GM18861 (cell line): ENCODE measurements around the gene CARD14.
"Not testable (repeated sequence)": the region's sequence is repeated elsewhere in the genome, so short reads cannot be mapped to it uniquely, and the experiment has no call there.

Source experiments
- ATAC-seq: cut with Tn5 transposase; IDR thresholded peaks from one replicate; pipeline ENCODE4 v1.9.1; 2021; ENCODE audit not compliant: unreplicated experiment

The CARD14 gene

DNA sequence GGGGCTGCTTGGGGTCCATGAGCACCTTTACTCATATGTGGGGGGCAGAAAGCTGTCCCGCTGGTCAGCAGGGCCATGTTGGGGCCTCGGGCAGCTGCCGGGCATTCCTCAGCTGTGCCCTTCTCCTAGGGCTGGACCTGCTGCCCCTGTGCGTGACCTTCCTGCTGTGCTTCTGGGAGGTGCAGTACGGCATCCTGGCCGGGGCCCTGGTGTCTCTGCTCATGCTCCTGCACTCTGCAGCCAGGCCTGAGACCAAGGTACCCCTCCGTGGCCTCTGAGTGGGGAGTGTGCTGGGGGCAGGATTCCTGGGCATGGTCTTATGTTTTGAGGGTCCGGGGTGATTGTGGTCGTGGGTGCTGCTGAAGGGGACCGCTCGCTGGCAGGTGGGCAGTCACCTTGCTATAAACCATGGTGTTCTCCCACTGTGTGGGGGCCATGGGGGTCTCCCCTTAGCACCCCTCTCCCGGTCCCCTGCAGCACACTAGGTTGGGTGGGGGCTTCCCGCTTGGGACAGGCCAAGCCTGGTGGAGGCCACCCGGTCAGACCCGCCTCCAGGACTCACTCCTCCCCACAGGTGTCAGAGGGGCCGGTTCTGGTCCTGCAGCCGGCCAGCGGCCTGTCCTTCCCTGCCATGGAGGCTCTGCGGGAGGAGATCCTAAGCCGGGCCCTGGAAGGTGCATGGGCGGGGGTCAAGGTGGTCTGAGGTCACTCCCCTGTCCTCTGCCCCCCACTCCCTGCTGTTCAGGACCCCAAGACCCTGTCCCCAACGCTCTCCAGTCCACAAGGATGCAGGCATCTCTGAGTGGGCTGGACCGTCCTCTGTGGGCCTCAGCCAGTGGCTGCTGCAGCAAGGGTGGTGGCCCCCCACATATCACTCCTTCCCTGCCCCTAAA lies 78.4 kb downstream of the CARD14 start:
- no peak for ATAC-seq

DNA sequence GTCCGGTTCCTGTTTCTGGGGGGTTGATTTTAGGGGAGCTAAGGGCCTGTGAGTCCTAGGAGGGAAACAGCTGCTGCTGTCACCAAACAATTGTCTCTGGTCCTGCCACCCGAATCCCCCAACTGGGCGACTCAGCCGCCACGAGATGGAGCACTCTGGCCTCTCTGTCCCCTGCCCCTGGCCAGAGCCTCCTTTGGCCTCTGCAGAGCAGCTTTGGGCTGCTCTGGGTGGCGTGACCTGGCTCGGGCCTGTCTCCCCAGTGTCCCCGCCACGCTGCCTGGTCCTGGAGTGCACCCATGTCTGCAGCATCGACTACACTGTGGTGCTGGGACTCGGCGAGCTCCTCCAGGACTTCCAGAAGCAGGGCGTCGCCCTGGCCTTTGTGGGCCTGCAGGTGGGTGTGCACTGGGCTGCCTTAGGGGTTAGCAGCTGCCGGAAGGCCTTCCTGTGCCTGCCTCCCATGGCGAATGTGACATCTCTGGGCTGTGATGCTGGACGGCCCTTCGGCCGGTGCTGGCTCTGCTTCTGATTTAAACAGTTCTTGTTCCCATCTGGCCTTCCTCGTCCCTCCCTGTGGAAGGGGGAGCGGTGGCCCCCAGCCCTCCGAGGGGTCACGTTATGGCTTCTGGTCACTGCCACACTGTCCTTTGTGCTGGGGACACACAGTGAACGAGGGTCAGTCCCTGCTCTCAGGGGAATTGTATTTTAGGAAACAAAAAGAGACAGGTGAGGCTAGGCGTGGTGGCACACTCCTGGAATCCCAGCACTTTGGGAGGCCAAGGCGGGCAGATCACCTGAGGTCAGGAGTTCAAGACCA lies 79.3 kb downstream of the CARD14 start:
- ATAC-seq = no peak

DNA sequence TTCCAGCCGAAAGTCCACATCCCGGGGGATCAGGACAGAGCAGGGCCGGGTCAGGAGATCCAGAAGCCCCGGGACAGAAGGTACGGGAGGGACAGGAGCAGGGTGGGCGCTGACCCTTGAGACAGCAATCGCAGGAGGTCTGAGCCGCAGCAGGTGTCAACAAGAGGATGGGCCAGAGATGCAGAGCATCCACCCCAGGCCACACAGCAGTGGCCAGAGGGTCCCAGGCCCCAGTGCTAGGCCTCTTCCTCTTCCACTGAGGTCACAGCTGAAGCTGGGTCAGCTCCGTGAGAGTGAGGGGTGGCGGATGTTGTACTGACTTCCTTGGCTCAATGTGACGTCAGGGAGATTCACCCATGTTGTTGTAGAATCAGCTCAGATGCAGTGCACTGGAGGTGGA lies 82.1 kb downstream of the CARD14 start:
- ATAC-seq = no peak

DNA sequence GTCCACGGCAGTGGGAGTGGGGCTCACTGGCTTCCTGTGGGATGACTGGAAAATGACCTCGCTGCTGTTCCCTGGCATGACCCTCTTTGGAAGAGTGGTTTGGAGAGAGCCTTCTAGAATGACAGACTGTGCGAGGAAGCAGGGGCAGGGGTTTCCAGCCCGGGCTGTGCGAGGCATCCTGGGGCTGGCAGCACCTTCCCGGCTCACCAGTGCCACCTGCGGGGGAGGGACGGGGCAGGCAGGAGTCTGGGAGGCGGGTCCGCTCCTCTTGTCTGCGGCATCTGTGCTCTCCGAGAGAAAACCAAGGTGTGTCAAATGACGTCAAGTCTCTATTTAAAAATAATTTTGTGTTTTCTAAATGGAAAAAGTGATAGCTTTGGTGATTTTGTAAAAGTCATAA lies 83.0 kb downstream of the CARD14 start:
- no peak for ATAC-seq

DNA sequence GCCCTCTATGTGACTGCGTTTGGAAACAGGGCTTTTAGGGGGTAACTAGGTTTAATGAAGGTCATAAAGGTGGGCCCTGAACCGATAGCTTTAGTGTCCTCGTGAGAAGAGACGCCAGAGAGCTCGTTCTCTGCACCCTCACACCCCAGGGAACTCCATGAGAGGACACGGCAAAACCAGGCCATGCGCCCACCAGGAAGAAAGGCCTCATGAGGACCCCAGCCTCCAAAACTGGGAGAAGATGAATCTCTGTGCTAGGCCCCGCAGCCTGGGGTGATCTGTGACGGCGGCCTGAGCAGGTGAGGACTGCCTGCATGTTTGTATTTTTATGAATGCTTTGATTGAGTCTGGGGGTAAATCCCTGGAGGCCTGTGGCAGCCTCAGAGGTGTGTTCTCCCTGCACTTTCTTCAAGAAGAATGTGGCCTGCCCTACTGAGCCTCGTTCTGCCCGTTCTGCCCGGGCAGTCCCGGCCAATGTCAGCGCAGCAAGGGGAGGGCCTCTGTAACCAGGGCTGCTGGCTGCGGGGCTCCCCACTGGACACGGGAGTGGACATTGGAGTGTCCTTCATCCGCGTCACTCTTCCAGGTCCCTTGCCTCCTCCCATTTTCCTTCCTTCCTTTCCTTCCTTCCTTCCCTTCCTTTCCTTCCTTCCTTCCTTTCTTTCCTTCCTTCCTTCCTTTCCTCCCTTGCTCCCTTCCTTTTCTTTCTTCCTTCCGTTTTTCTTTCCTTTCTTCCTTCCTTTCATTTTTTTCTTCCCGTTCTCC lies 84.0 kb downstream of the CARD14 start:
- no peak for ATAC-seq

DNA sequence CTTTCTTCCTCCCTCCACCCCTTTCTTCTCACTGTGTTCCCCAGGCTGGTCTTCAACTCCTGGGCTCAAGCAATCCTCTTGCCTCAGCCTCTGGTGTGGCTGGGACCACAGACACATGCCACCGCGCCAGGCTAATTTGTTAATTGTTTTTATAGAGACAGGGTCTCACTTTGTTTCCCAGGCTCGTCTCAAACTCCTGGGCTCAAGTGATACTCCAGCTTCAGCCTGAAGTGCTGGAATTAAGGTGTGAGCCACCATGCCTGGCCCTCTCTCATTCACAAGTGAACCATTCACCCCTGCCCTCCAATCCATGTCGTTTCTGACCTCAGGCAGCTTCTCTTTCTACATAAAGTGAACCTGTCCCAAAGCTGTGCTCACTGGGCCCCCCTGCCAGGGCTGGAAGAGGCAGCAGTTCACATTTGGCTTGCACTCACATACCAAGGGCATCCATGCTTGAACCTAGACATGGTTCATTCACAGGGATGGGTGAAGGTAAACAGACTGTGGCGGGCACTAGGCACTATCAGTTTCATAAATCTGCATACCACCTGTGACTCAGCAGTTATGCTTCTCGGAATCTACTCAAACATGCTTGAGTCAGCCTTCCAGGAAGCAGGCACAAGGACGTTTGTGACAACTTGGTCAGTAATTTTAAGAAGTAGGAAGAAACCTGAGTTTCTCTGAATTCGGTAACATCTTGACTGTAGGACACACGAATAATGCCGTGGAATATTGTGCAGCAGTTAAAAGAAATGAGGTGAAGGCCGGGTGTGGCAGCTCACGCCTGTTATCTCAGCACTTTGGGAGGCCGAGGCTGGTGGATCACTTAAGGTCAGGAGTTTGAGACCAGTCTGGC lies 84.8 kb downstream of the CARD14 start:
- peak; percentile 44 for ATAC-seq

DNA sequence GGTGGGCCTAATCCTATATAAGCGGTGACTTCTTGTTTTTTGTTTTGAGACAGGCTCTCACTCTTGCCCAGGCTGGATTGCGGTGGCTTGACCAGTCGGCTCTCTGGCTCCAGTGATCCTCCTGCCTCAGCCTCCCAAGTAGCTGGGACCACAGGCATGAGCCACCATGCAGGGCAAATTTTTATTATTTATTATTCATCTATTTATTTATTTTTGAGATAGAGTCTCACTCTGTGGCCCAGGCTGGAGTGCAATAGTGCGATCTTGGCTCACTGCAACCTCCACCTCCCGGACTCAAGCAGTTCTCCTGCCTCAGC lies 86.2 kb downstream of the CARD14 start:
- ATAC-seq = no peak

DNA sequence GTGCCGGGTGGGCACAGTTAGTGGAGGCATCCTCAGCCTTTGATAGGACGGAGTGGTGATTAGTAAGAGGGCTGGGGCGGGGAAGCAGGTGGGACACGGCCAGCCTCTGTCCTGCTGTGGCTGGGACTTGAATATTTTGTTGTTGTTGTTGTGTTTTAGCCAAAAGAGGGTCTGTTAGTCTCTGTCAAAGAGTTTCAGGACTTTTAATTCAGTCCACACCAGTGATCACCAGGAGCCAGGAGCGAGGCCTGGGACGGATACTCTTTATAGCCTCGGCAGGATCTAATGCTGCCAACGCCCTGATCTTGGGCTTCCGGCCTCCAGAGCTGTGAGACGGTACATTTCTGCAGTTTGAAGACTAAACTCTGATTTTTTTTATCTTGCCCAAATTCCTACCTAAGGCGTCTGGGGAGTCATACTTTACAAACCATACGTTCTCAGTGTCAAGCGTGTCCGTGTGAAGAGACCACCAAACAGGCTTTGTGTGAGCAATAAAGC lies 87.9 kb downstream of the CARD14 start:
- no peak for ATAC-seq

DNA sequence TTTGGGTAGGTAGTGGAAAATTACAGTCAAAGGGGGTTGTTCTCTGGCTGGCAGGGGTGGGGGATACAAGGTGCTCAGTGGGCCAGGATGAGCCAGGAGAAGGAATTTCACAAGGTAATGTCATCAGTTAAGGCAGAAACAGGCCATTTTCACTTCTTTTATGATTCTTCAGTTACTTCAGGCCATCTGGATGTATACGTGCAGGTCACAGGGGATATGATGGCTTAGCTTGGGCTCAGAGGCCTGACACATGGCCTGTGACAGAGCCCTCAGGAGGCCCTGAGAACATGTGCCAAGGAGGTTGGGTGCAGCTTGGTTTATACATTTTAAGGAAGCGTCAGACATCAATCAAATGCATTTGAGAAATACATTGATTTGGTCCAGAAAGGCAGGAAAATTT lies 88.5 kb downstream of the CARD14 start:
- not testable (repeated sequence) for ATAC-seq
